ENCODE data around the gene LCE7A. TPM values are rescaled to one million over a fixed set of nuclear protein-coding genes. Genes with fewer than 3 reads are reported as not detected.

The LCE7A gene
- total RNA-seq, 2 donors from 2014 or later = not detected

GRCh38 chr1:152884506-152884905 lies 24.7 kb downstream of the LCE7A start:
- H3K27ac ChIP-seq = no peak overlapping the region
- H3K4me1 ChIP-seq = no peaks in the 10 kb centered on the region
- H3K27me3 ChIP-seq = no peaks in the 10 kb centered on the region
- no peaks in the 10 kb centered on the region for H3K36me3 ChIP-seq
- H3K4me3 ChIP-seq = no peak overlapping the region
- DNase-seq = no peak
- TF ChIP-seq, protein P1, sequence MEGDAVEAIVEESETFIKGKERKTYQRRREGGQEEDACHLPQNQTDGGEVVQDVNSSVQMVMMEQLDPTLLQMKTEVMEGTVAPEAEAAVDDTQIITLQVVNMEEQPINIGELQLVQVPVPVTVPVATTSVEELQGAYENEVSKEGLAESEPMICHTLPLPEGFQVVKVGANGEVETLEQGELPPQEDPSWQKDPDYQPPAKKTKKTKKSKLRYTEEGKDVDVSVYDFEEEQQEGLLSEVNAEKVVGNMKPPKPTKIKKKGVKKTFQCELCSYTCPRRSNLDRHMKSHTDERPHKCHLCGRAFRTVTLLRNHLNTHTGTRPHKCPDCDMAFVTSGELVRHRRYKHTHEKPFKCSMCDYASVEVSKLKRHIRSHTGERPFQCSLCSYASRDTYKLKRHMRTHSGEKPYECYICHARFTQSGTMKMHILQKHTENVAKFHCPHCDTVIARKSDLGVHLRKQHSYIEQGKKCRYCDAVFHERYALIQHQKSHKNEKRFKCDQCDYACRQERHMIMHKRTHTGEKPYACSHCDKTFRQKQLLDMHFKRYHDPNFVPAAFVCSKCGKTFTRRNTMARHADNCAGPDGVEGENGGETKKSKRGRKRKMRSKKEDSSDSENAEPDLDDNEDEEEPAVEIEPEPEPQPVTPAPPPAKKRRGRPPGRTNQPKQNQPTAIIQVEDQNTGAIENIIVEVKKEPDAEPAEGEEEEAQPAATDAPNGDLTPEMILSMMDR (IDR thresholded peaks at IDR 0.05) = no peak
- intact Hi-C loops (cut with DNase I) = no loop called here
- no peaks in the 10 kb centered on the region for H3K9me3 ChIP-seq
- H3K9ac ChIP-seq (ENCODE audit: low read depth in 2 of 2, low read length in 2 of 2) = no peak overlapping the region

DNA sequence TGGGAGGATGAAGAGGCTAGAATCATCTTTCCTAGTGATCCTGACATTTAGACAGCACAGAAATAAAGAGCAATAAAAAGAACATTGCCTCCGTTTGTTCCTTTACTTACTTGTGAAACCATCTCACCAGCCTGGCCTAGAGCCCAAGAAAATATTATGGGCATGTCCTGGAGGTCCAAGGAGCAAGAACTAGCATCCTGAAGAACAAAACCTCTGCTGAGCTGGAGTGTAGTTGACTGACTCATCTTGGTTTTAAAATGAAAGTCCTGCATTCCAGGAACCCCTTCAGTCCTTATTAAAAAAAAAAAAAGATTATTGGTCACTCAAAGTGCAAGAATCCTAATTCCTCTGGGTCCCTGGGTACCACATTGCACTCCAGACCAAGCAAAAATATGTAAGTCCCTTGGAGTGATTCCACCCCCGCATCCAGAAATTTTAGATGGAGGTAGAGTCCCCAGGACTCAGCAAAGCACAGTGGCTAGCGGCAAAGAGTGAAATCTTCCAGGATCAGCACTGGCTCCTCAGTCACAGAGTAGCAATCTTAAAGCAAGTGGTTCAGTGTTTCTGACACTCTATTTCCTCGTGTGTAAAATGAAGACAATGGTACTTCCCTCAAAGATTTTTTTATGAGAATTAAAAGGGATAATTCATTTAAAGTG lies 25.3 kb downstream of the LCE7A start:
- Histone ChIP-seq H3K27ac (no peak overlapping the region), H3K36me3 (no peaks in the 10 kb centered on the region), H3K9me3 (no peaks in the 10 kb centered on the region), H3K9ac (ENCODE audit: low read depth in 2 of 2, low read length in 2 of 2) (no peak overlapping the region), H3K4me3 (no peak overlapping the region), H3K27me3 (no peaks in the 10 kb centered on the region), H3K4me1 (no peaks in the 10 kb centered on the region)
- intact Hi-C loops (cut with DNase I) = no loop called here
- TF ChIP-seq, protein P1 (IDR thresholded peaks at IDR 0.05) = no peak
- no peak for DNase-seq

- Histone ChIP-seq H3K4me3 (no peak overlapping the region), H3K27ac (no peak overlapping the region), H3K27me3 (no peaks in the 10 kb centered on the region), H3K9me3 (no peaks in the 10 kb centered on the region), H3K9ac (ENCODE audit: low read depth in 2 of 2, low read length in 2 of 2) (no peak overlapping the region), H3K36me3 (no peaks in the 10 kb centered on the region), H3K4me1 (no peaks in the 10 kb centered on the region)
- DNase-seq = no peak
- TF ChIP-seq, protein P1 (IDR thresholded peaks at IDR 0.05) = no peak
- intact Hi-C loops (cut with DNase I) = no loop called here
Measured at GRCh38 chr1:152886085-152886484, 26.3 kb downstream of the LCE7A start.

- Histone ChIP-seq H3K9ac (ENCODE audit: low read depth in 2 of 2, low read length in 2 of 2) (no peak overlapping the region), H3K36me3 (no peaks in the 10 kb centered on the region), H3K27me3 (no peaks in the 10 kb centered on the region), H3K4me1 (no peaks in the 10 kb centered on the region), H3K9me3 (no peaks in the 10 kb centered on the region), H3K27ac (no peak overlapping the region), H3K4me3 (no peak overlapping the region)
- TF ChIP-seq, protein P1 (IDR thresholded peaks at IDR 0.05) = no peak
- DNase-seq = no peak
- intact Hi-C loops (cut with DNase I) = no loop called here
Measured at GRCh38 chr1:152886758-152887409, 27.1 kb downstream of the LCE7A start.

DNA sequence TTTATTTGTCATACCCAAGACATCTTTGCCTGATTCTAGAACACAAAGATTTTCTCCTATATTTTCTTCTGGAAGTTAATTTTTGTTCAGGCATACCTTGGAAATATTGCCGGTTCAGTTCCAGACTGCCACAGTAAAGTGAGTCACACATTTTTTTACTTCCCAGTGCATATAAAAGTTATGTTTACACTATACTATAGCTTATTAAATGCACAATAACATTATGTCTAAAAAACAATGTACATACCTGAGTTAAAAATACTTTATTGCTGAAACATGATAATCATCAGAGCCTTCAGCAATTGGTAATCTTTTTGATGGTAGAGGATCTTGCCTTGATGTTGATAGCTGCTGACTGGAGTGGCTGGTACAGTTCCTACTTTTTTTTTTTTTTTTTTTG lies 28.3 kb downstream of the LCE7A start:
- Histone ChIP-seq H3K36me3 (no peaks in the 10 kb centered on the region), H3K4me1 (no peaks in the 10 kb centered on the region), H3K27ac (no peak overlapping the region), H3K9me3 (no peaks in the 10 kb centered on the region), H3K4me3 (no peak overlapping the region), H3K27me3 (no peaks in the 10 kb centered on the region), H3K9ac (ENCODE audit: low read depth in 2 of 2, low read length in 2 of 2) (no peak overlapping the region)
- DNase-seq = no peak
- TF ChIP-seq, protein P1 (IDR thresholded peaks at IDR 0.05) = no peak
- intact Hi-C loops (cut with DNase I) = no loop called here

Measured in colonic mucosa (tissue), 4 donors.